Measurements from ENCODE around the gene MYL12A.

DNA sequence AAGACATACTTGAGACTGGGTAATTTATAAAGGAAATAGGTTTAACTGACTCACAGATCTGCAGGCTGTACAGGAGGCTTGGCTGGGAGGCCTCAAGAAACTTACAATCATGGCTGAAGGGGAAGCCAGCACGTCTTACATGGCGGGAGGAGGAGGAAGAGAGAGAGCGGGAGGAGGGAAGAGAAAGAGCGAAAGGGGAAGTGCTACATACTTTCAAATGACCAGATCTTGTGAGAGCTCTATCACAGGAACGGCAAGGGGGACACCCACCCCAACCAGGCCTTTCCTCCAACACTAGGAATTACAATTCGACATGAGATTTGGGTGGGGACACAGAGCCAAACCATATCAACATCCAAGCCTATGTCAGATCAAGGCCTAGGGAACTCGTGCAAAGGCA lies 38.6 kb downstream of the MYL12A start:
- no peak for TF ChIP-seq RAD21 (IDR thresholded peaks at IDR 0.05)
- TF ChIP-seq, protein P1, sequence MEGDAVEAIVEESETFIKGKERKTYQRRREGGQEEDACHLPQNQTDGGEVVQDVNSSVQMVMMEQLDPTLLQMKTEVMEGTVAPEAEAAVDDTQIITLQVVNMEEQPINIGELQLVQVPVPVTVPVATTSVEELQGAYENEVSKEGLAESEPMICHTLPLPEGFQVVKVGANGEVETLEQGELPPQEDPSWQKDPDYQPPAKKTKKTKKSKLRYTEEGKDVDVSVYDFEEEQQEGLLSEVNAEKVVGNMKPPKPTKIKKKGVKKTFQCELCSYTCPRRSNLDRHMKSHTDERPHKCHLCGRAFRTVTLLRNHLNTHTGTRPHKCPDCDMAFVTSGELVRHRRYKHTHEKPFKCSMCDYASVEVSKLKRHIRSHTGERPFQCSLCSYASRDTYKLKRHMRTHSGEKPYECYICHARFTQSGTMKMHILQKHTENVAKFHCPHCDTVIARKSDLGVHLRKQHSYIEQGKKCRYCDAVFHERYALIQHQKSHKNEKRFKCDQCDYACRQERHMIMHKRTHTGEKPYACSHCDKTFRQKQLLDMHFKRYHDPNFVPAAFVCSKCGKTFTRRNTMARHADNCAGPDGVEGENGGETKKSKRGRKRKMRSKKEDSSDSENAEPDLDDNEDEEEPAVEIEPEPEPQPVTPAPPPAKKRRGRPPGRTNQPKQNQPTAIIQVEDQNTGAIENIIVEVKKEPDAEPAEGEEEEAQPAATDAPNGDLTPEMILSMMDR (IDR thresholded peaks at IDR 0.05; ENCODE audit: low read depth, low read length, missing input control) = no peak
- no peak for TF ChIP-seq TAF1 (conservative IDR thresholded peaks at IDR 0.05)
- TF ChIP-seq, protein P2, sequence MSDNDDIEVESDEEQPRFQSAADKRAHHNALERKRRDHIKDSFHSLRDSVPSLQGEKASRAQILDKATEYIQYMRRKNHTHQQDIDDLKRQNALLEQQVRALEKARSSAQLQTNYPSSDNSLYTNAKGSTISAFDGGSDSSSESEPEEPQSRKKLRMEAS (IDR thresholded peaks at IDR 0.05) = no peak
- TF ChIP-seq GABPA (IDR thresholded peaks at IDR 0.05 in 1 of 2, conservative IDR thresholded peaks at IDR 0.05 in 1 of 2) = no peak
- no peak for TF ChIP-seq YY1 (IDR thresholded peaks at IDR 0.05)

All from liver (tissue), 3 donors.